HepG2 (cell line): ENCODE measurements around the gene THRA. TPM values are rescaled to one million over a fixed set of nuclear protein-coding genes. Genes with fewer than 3 reads are reported as not detected.

Source experiments
- ATAC-seq: fragments of 200-7000 bp; cut with Tn5 transposase; 3 replicates; pipeline ENCODE4 v1.9.1; 2020; ENCODE audit warnings: mild to moderate bottlenecking, moderate library complexity
- BruUV-seq: library from RNA; stranded (reverse); fragments of 400-500 nt; replicated peaks from 2 replicates; lab custom pipeline; 2021; lab: Mats Ljungman, UMichigan
- CTCF ChIA-PET: fragments of 300-600 bp; formaldehyde crosslinking; extraction: SDS; loops from one replicate; lab custom pipeline; 2021; ENCODE audit warnings: low total read pairs, inconsistent platforms, low intra/inter-chr PET ratio; lab: Yijun Ruan, JAX
- POLR2A ChIA-PET: fragments of 350-600 bp; sonication (Branson Sonifier 250); formaldehyde crosslinking; loops from one replicate; lab custom pipeline; 2020; ENCODE audit warnings: antibody characterized with exemption, inconsistent platforms; lab: Yijun Ruan, JAX
- DNase-seq: peaks from one replicate; pipeline ENCODE4 v3.0.0-alpha.2; 2015; ENCODE audit warnings: low spot score
- FAIRE-seq: peaks from 3 replicates; lab custom pipeline; 2011; peaks lifted over from hg19 to GRCh38; lab: Jason Lieb, UNC
- H2AFZ ChIP-seq: one replicate; pipeline ENCODE4 v1.6.1; 2011; ENCODE audit warnings: low read length, inconsistent platforms
- H3K27ac ChIP-seq: fragments of 300-600 bp; 3 replicates; pipeline ENCODE4 v1.8.0; 2011; ENCODE audit warnings: mixed run types, mild to moderate bottlenecking, mixed read lengths, low read length, inconsistent platforms; ENCODE audit not compliant: insufficient read depth; ENCODE audit errors: extremely low read length
- H3K27me3 ChIP-seq, 2 experiments: fragments of 200-600 bp in 1 of 2; 2 replicates in 1 of 2; 3 replicates in 1 of 2; pipeline versions ENCODE4 v1.6.0 to v1.8.0; 2011; ENCODE audit warnings: low read length in 2 of 2, mild to moderate bottlenecking in 2 of 2, moderate library complexity in 2 of 2, inconsistent platforms in 1 of 2; ENCODE audit not compliant: insufficient read depth in 2 of 2, control insufficient read depth in 1 of 2
- H3K36me3 ChIP-seq, 2 experiments: fragments of 200-600 bp in 1 of 2; replicated peaks in 1 of 2; 2 replicates in 1 of 2; 3 replicates in 1 of 2; pipeline versions ENCODE4 v1.5.1 to v1.8.0; 2011; ENCODE audit warnings: low read length in 2 of 2, inconsistent platforms in 1 of 2; ENCODE audit not compliant: insufficient read depth in 2 of 2, control insufficient read depth in 1 of 2
- H3K4me1 ChIP-seq: 2 replicates; pipeline ENCODE4 v1.5.1; 2012; ENCODE audit warnings: low read length, inconsistent platforms; ENCODE audit not compliant: insufficient read depth
- H3K4me2 ChIP-seq: 2 replicates; pipeline ENCODE4 v1.6.0; 2011; ENCODE audit warnings: low read depth, low read length, inconsistent platforms
- H3K4me3 ChIP-seq, 3 experiments: fragments of 200-600 bp in 1 of 3; sonication (generic), shearing (Covaris generic) in 1 of 3; replicated peaks in 1 of 3; 2 replicates each; pipeline ENCODE4 v1.5.1; 2011 to 2016; ENCODE audit warnings: low read length in 3 of 3, inconsistent platforms in 2 of 3, low read depth in 2 of 3, mild to moderate bottlenecking in 2 of 3, control low read depth in 1 of 3, mixed read lengths in 1 of 3; ENCODE audit not compliant: insufficient read depth in 1 of 3
- H3K79me2 ChIP-seq: one replicate; pipeline ENCODE4 v1.6.1; 2011; ENCODE audit warnings: low read length, inconsistent platforms; ENCODE audit not compliant: insufficient read depth
- H3K9ac ChIP-seq: 2 replicates; pipeline ENCODE4 v1.6.0; 2011; ENCODE audit warnings: mild to moderate bottlenecking, low read depth, low read length, inconsistent platforms; ENCODE audit not compliant: insufficient read depth
- H3K9me3 ChIP-seq: 2 replicates; pipeline ENCODE4 v1.5.1; 2012; ENCODE audit warnings: mild to moderate bottlenecking, low read length
- H4K20me1 ChIP-seq: 2 replicates; pipeline ENCODE4 v1.6.0; 2011; ENCODE audit warnings: inconsistent platforms, mild to moderate bottlenecking, low read length, moderate library complexity; ENCODE audit not compliant: insufficient read depth
- ATF7 ChIP-seq, 2 experiments: fragments of 450-650 bp in 1 of 2; sonication (generic) in 1 of 2; formaldehyde crosslinking in 1 of 2; IDR thresholded peaks; 2 replicates each; pipeline versions ENCODE4 v1.4.0 to v1.6.1; 2016 to 2020; ENCODE audit warnings: antibody characterized with exemption in 1 of 2, mild to moderate bottlenecking in 1 of 2, missing genetic modification reagents in 1 of 2
- HNRNPH1 ChIP-seq: fragments of 200-400 bp; formaldehyde crosslinking; optimal IDR thresholded peaks from 2 replicates; pipeline ENCODE3; 2017; ENCODE audit warnings: mild to moderate bottlenecking, low read depth, low read length
- HOXA7 ChIP-seq: sonication (generic); formaldehyde crosslinking; IDR thresholded peaks from 2 replicates; pipeline ENCODE4 v1.8.1; 2022; ENCODE audit warnings: mild to moderate bottlenecking, missing genetic modification reagents, moderate library complexity
- KDM5B ChIP-seq: sonication (generic); formaldehyde crosslinking; IDR thresholded peaks from 2 replicates; pipeline ENCODE4 v1.4.0; 2020; ENCODE audit warnings: missing genetic modification reagents, mild to moderate bottlenecking, borderline replicate concordance
- KLF13 ChIP-seq: sonication (generic); formaldehyde crosslinking; IDR thresholded peaks from 2 replicates; pipeline ENCODE4 v1.4.0; 2020; ENCODE audit warnings: mild to moderate bottlenecking, missing genetic modification reagents
- NCOA1 ChIP-seq: sonication (generic); formaldehyde crosslinking; IDR thresholded peaks from 2 replicates; pipeline ENCODE4 v1.9.0; 2021; ENCODE audit warnings: missing genetic modification reagents
- RBM22 ChIP-seq: fragments of 200-400 bp; formaldehyde crosslinking; optimal IDR thresholded peaks from 2 replicates; pipeline ENCODE3; 2017; ENCODE audit warnings: mild to moderate bottlenecking, low read length, moderate library complexity
- U2AF2 ChIP-seq: fragments of 200-400 bp; formaldehyde crosslinking; IDR thresholded peaks from 2 replicates; pipeline ENCODE4 v1.6.1; 2017; ENCODE audit warnings: low read depth, mild to moderate bottlenecking, low read length
- ZNF138 ChIP-seq: sonication (generic); formaldehyde crosslinking; IDR thresholded peaks from 2 replicates; pipeline ENCODE4 v1.5.0; 2020; ENCODE audit warnings: mild to moderate bottlenecking, low read depth, missing genetic modification reagents
- ZNF3 ChIP-seq: IDR thresholded peaks from 2 replicates; pipeline ENCODE4 v1.7.0; 2017; ENCODE audit warnings: inconsistent platforms
- ZNF451 ChIP-seq: sonication (generic); formaldehyde crosslinking; IDR thresholded peaks from 2 replicates; pipeline ENCODE4 v1.5.0; 2020; ENCODE audit warnings: mild to moderate bottlenecking, missing genetic modification reagents
- ZNF75D ChIP-seq: sonication (generic); formaldehyde crosslinking; IDR thresholded peaks from 2 replicates; pipeline ENCODE4 v1.8.1; 2023; ENCODE audit warnings: missing genetic modification reagents, mild to moderate bottlenecking, borderline replicate concordance
- WGBS: methylation state at CpG from one replicate; pipeline ENCODE4 v1.1.6; 2017; ENCODE audit warnings: low lambda C conversion rate; 5-methylcytosine and 5-hydroxymethylcytosine counted together
- in situ Hi-C: cut with HindIII; loops from 2 replicates; pipeline ENCODE4 v1.10.0; 2017; ENCODE audit warnings: low pct_unique_long_range_greater_than_20kb; ENCODE audit not compliant: extremely low pct_ligation_motif_present
- intact Hi-C: fragments of 100-400 bp; cut with micrococcal nuclease; formaldehyde crosslinking; loops from one replicate; pipeline ENCODE4 v1.10.0; 2022; ENCODE audit not compliant: unreplicated experiment
- polyA plus RNA-seq, 8 experiments: library from polyadenylated mRNA; depleted of rRNA in 3 of 8; stranded (reverse) in 7 of 8; unstranded in 1 of 8; fragments of >200 nt; fragmentation: Illumina TruSeq in 4 of 8; extraction: Trizol in 4 of 8; gene quantifications; 2 replicates each; pipeline versions ENCODE4 v1.2.1 to v1.2.3, GENCODE V29; 2011 to 2016; ENCODE audit warnings: low read depth in 4 of 8, missing spikeins in 1 of 8, mixed read lengths in 1 of 8; ENCODE audit not compliant: insufficient read depth in 1 of 8
- total RNA-seq, 5 experiments: library from RNA; depleted of rRNA; stranded (reverse); fragments of >200 nt; fragmentation: Illumina TruSeq; extraction: Trizol; gene quantifications; 2 replicates each; pipeline ENCODE4 v1.2.3, GENCODE V29; 2016; ENCODE audit warnings: low read depth in 1 of 5
- TF ChIP-seq, protein P1 (sequence below): sonication (generic); formaldehyde crosslinking; IDR thresholded peaks from 2 replicates; pipeline ENCODE4 v1.4.0; 2020; ENCODE audit warnings: mild to moderate bottlenecking, missing genetic modification reagents, borderline replicate concordance
- TF ChIP-seq, protein P2 (sequence below): IDR thresholded peaks from 2 replicates; pipeline ENCODE4 v1.6.1; 2016; ENCODE audit warnings: control low read depth
- TF ChIP-seq, protein P3 (sequence below): sonication (generic); formaldehyde crosslinking; IDR thresholded peaks from 2 replicates; pipeline ENCODE4 v1.4.0; 2020; ENCODE audit warnings: missing genetic modification reagents
- TF ChIP-seq, protein P4 (sequence below): sonication (generic); formaldehyde crosslinking; conservative IDR thresholded peaks from 2 replicates; pipeline ENCODE4 v1.8.0; 2022; ENCODE audit warnings: low read depth, missing genetic modification reagents

THRA gene
- total and polyA plus RNA-seq, 2 of the 13 experiments (the other 11 are each of a cell fraction or from before 2014, with no cell fraction given), result 8.0 to 9.9 TPM

DNA sequence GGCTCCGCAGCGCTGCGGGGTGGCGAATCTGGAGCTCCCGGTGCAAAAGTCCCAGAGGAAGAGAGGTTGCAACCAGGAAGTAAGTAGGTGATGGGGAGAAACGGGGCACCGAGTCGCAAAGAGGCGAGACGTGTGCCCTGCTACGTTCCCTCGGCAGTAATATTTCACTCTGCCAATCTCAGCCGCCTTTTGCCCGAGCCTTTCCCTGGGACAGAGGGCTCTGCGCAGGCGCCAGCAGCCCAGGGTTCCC, 37.6 kb downstream of the THRA start, which contains the start of gene NR1D1 (continued):
- TF ChIP-seq, protein P1, sequence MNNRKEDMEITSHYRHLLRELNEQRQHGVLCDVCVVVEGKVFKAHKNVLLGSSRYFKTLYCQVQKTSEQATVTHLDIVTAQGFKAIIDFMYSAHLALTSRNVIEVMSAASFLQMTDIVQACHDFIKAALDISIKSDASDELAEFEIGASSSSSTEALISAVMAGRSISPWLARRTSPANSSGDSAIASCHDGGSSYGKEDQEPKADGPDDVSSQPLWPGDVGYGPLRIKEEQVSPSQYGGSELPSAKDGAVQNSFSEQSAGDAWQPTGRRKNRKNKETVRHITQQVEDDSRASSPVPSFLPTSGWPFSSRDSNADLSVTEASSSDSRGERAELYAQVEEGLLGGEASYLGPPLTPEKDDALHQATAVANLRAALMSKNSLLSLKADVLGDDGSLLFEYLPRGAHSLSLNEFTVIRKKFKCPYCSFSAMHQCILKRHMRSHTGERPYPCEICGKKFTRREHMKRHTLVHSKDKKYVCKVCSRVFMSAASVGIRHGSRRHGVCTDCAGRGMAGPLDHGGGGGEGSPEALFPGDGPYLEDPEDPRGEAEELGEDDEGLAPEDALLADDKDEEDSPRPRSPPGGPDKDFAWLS (CRISPR knock-in tag), result 0 out of 2 replicates have a peak, but pooled peaks have one; percentile 81
- TF ChIP-seq ZNF3 (CRISPR knock-in tag) (0 out of 2 replicates have a peak, but pooled peaks have one; percentile 11), ATF7 (IDR thresholded peaks at IDR 0.05) (no peak), ATF7 (CRISPR knock-in tag; IDR thresholded peaks at IDR 0.05) (no peak), ZNF138 (CRISPR knock-in tag) (no peak), HOXA7 (CRISPR knock-in tag) (0 out of 2 replicates have a peak, but pooled peaks have one; percentile 82)
- TF ChIP-seq, all 625 proteins: peak for 32

DNA sequence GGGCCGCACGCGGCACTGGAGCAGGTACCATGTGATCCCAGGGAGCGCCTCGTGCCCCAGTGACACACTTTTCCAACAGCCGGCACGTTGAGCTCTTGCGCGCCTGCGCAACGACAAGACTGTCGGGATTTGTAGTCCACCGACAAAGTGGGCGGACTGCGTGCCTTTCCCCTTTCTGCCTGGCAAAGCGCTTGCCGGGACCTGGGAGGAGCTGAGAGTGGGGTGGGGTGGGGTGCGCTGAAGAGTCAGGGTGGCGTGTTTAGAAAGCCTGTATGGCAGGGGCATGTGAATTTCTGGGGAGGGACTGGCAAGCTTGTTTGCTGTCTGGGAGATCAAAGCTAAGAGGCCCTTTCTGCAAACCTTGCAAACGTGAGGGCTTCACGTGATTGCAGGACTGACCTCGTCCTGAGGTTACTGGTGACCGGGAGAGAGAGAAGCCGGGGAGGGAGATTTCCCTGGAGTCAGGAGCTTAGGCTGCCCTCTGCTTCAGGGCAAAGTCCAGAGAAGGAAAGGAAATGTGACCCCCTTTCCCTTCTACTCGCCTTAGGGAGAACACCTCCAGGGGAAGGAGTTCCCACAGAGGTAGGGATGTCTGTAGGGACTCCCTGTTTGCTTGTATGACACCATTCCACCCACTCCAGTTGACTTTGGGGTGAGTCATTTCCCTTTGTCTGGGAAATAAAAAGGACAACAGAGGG, 38.1 kb downstream of the THRA start:
- peak; percentile 99 for DNase-seq
- BruUV-seq, result no TSS peak
- peak overlapping the region; percentile 94 for H3K9ac ChIP-seq
- H3K4me2 ChIP-seq, result peak overlapping the region; percentile 94
- ATAC-seq, result peak; percentile 67
- CTCF ChIA-PET, result interaction anchor here (1.5 kb wide), 1 partner anchor 11 kb away, joined by 4 read pairs; no protein-coding TSS in a partner anchor
- POLR2A ChIA-PET, result interaction anchor here (0.5 to 8.1 kb wide), 31 partner anchors 8 to 1588 kb away, joined by 3 to 568 read pairs (median 5); partner anchors contain the start of genes CASC3, CDK12, CSF3 and EIF1
- H3K4me3 ChIP-seq, result peak overlapping the region; percentile 27 to 86 (median 32)
- no peak overlapping the region for H2AFZ ChIP-seq
- H3K4me1 ChIP-seq, result peaks cover 85% of the 10 kb centered on the region
- in situ Hi-C loops (no loop called here), intact Hi-C loops (loop anchor here (1.0 to 10.0 kb wide), 2 partner anchors 12 to 176 kb away; partner anchors contain the start of genes LRRC3C and ORMDL3)
- no peaks in the 10 kb centered on the region for H4K20me1 ChIP-seq
- H3K36me3 ChIP-seq, result peaks cover 13 to 18% of the 10 kb centered on the region in 2 experiments
- H3K27ac ChIP-seq, result peak overlapping the region; percentile 95
- 2% methylated on average over 24 of the region's 25 CpGs for WGBS
- peaks cover 0 to 3% of the 10 kb centered on the region in 2 experiments; a peak in 1 of 5 replicates for H3K27me3 ChIP-seq
- no peaks in the 10 kb centered on the region for H3K9me3 ChIP-seq
- peak; percentile 99 for FAIRE-seq
- H3K79me2 ChIP-seq, result peaks cover 18% of the 10 kb centered on the region
- TF ChIP-seq, protein P2, sequence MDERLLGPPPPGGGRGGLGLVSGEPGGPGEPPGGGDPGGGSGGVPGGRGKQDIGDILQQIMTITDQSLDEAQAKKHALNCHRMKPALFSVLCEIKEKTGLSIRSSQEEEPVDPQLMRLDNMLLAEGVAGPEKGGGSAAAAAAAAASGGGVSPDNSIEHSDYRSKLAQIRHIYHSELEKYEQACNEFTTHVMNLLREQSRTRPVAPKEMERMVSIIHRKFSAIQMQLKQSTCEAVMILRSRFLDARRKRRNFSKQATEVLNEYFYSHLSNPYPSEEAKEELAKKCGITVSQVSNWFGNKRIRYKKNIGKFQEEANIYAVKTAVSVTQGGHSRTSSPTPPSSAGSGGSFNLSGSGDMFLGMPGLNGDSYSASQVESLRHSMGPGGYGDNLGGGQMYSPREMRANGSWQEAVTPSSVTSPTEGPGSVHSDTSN, result peak; percentile 46
- TF ChIP-seq ZNF451 (CRISPR knock-in tag), result peak; percentile 98
- TF ChIP-seq, protein P3, sequence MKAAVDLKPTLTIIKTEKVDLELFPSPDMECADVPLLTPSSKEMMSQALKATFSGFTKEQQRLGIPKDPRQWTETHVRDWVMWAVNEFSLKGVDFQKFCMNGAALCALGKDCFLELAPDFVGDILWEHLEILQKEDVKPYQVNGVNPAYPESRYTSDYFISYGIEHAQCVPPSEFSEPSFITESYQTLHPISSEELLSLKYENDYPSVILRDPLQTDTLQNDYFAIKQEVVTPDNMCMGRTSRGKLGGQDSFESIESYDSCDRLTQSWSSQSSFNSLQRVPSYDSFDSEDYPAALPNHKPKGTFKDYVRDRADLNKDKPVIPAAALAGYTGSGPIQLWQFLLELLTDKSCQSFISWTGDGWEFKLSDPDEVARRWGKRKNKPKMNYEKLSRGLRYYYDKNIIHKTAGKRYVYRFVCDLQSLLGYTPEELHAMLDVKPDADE (CRISPR knock-in tag), result 0 out of 2 replicates have a peak, but pooled peaks have one; percentile 83
- peak; percentile 99 for TF ChIP-seq KDM5B (CRISPR knock-in tag)
- TF ChIP-seq NCOA1 (CRISPR knock-in tag), result peak; percentile 99
- peak; percentile 15 for TF ChIP-seq HNRNPH1
- no peak for TF ChIP-seq U2AF2
- TF ChIP-seq ZNF75D, result peak; percentile 79; the same call in 1 of the 2 replicates
- TF ChIP-seq, protein P4, sequence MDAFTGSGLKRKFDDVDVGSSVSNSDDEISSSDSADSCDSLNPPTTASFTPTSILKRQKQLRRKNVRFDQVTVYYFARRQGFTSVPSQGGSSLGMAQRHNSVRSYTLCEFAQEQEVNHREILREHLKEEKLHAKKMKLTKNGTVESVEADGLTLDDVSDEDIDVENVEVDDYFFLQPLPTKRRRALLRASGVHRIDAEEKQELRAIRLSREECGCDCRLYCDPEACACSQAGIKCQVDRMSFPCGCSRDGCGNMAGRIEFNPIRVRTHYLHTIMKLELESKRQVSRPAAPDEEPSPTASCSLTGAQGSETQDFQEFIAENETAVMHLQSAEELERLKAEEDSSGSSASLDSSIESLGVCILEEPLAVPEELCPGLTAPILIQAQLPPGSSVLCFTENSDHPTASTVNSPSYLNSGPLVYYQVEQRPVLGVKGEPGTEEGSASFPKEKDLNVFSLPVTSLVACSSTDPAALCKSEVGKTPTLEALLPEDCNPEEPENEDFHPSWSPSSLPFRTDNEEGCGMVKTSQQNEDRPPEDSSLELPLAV (CRISPR knock-in tag), result 0 out of 2 replicates have a peak, but pooled peaks have one; percentile 33
- TF ChIP-seq KLF13 (CRISPR knock-in tag), result peak; percentile 82; the same call in 1 of the 2 replicates
- TF ChIP-seq RBM22, result no peak
